ENCODE results near the gene NEK10.

Gene NEK10

GRCh38 chr3:27097182-27097581 lies 272.0 kb downstream of the NEK10 start:
- no peak for DNase-seq (ENCODE audit: low read depth in 2 of 2)

- DNase-seq (ENCODE audit: low read depth in 2 of 2): no peak
Measured at GRCh38 chr3:27095553-27096222, 273.5 kb downstream of the NEK10 start.

GRCh38 chr3:27094721-27095120 lies 274.5 kb downstream of the NEK10 start:
- no peak for DNase-seq (ENCODE audit: low read depth in 2 of 2)

GRCh38 chr3:27093771-27094170 lies 275.4 kb downstream of the NEK10 start:
- DNase-seq (ENCODE audit: low read depth in 2 of 2): no peak

- DNase-seq (ENCODE audit: low read depth in 2 of 2): no peak
Measured at GRCh38 chr3:27090275-27091041, 278.7 kb downstream of the NEK10 start.

- no peak for DNase-seq (ENCODE audit: low read depth in 2 of 2)
Measured at GRCh38 chr3:27089645-27090044, 279.5 kb downstream of the NEK10 start.

- no peak for DNase-seq (ENCODE audit: low read depth in 2 of 2)
Measured at GRCh38 chr3:27089068-27089467, 280.1 kb downstream of the NEK10 start.

GRCh38 chr3:27085829-27086730 lies 283.1 kb downstream of the NEK10 start:
- no peak for DNase-seq (ENCODE audit: low read depth in 2 of 2)

GRCh38 chr3:27081992-27082607 lies 287.1 kb downstream of the NEK10 start:
- DNase-seq (ENCODE audit: low read depth in 2 of 2): no peak

- no peak for DNase-seq (ENCODE audit: low read depth in 2 of 2)
Measured at GRCh38 chr3:27081566-27081965, 287.6 kb downstream of the NEK10 start.

GRCh38 chr3:27080258-27080525 lies 289.0 kb downstream of the NEK10 start:
- no peak for DNase-seq (ENCODE audit: low read depth in 2 of 2)

- DNase-seq (ENCODE audit: low read depth in 2 of 2): no peak
Measured at GRCh38 chr3:27079427-27080257, 289.5 kb downstream of the NEK10 start.

- no peak for DNase-seq (ENCODE audit: low read depth in 2 of 2)
Measured at GRCh38 chr3:27078246-27078913, 290.8 kb downstream of the NEK10 start.

GRCh38 chr3:27076815-27077630 lies 292.2 kb downstream of the NEK10 start:
- DNase-seq (ENCODE audit: low read depth in 2 of 2): no peak

- DNase-seq (ENCODE audit: low read depth in 2 of 2): no peak
Measured at GRCh38 chr3:27074914-27075313, 294.3 kb downstream of the NEK10 start.

GRCh38 chr3:27073912-27074311 lies 295.3 kb downstream of the NEK10 start:
- no peak for DNase-seq (ENCODE audit: low read depth in 2 of 2)

- no peak for DNase-seq (ENCODE audit: low read depth in 2 of 2)
Measured at GRCh38 chr3:27072810-27073651, 296.2 kb downstream of the NEK10 start.

GRCh38 chr3:27060336-27060735 lies 308.8 kb downstream of the NEK10 start:
- no peak for DNase-seq (ENCODE audit: low read depth in 2 of 2)
